OCI-LY3 (cell line): ENCODE measurements around the gene NTHL1.

Experiments used
- H2AFZ ChIP-seq: fragments of 200-600, 300-600 bp; shearing (Covaris generic); 2 replicates; pipeline ENCODE4 v1.6.0; 2014; ENCODE audit warnings: antibody characterized with exemption, low read depth, low read length
- H3K27ac ChIP-seq: fragments of 200-600, 300-600 bp; sonication (generic); 2 replicates; pipeline ENCODE4 v1.5.1; 2014; ENCODE audit warnings: mild to moderate bottlenecking, low read length, moderate library complexity, mixed read lengths
- H3K27me3 ChIP-seq: fragments of 200-600, 300-600 bp; sonication (generic); 2 replicates; pipeline ENCODE4 v1.6.1; 2014; ENCODE audit warnings: low read depth, low read length, mixed read lengths
- H3K36me3 ChIP-seq: fragments of 200-600, 300-600 bp; sonication (generic); replicated peaks from 2 replicates; pipeline ENCODE3; 2014; ENCODE audit warnings: low read depth, low read length, mixed read lengths
- H3K4me1 ChIP-seq: fragments of 300-600, 200-600 bp; sonication (generic); 2 replicates; pipeline ENCODE4 v1.6.1; 2014; ENCODE audit warnings: low read length, mixed read lengths
- H3K4me2 ChIP-seq: fragments of 200-600, 300-600 bp; sonication (generic); 2 replicates; pipeline ENCODE4 v1.6.1; 2014; ENCODE audit warnings: low read length, mixed read lengths
- H3K4me3 ChIP-seq: fragments of 300-600, 200-600 bp; sonication (generic); 2 replicates; pipeline ENCODE4 v1.5.1; 2014; ENCODE audit warnings: antibody characterized with exemption, mild to moderate bottlenecking, low read length, moderate library complexity
- H3K79me2 ChIP-seq: fragments of 300-600, 200-600 bp; shearing (Covaris generic); 2 replicates; pipeline ENCODE4 v1.6.1; 2014; ENCODE audit warnings: mild to moderate bottlenecking, low read length, mixed read lengths
- H3K9ac ChIP-seq: fragments of 300-600, 200-600 bp; shearing (Covaris generic); 2 replicates; pipeline ENCODE4 v1.6.0; 2014; ENCODE audit warnings: mild to moderate bottlenecking, low read length, moderate library complexity
- H3K9me3 ChIP-seq: fragments of 200-600, 300-600 bp; shearing (Covaris generic); 2 replicates; pipeline ENCODE4 v1.6.1; 2014; ENCODE audit warnings: low read length, mixed read lengths; ENCODE audit not compliant: insufficient read depth
- H4K20me1 ChIP-seq: fragments of 200-600, 300-600 bp; sonication (generic); 2 replicates; pipeline ENCODE4 v1.6.1; 2016; ENCODE audit warnings: low read length, mixed read lengths; ENCODE audit not compliant: insufficient read depth
- EZH2phosphoT487 ChIP-seq: fragments of 200-600 bp; shearing (Covaris generic); IDR thresholded peaks from 2 replicates; pipeline ENCODE4 v1.6.1; 2018; ENCODE audit warnings: antibody characterized with exemption, mixed run types, low read depth
- TF ChIP-seq, protein P1 (sequence below): fragments of 200-600, 300-600 bp; sonication (generic); IDR thresholded peaks from 2 replicates; pipeline ENCODE4 v1.5.1; 2014; ENCODE audit warnings: antibody characterized with exemption, low read length, low read depth

Gene NTHL1

DNA sequence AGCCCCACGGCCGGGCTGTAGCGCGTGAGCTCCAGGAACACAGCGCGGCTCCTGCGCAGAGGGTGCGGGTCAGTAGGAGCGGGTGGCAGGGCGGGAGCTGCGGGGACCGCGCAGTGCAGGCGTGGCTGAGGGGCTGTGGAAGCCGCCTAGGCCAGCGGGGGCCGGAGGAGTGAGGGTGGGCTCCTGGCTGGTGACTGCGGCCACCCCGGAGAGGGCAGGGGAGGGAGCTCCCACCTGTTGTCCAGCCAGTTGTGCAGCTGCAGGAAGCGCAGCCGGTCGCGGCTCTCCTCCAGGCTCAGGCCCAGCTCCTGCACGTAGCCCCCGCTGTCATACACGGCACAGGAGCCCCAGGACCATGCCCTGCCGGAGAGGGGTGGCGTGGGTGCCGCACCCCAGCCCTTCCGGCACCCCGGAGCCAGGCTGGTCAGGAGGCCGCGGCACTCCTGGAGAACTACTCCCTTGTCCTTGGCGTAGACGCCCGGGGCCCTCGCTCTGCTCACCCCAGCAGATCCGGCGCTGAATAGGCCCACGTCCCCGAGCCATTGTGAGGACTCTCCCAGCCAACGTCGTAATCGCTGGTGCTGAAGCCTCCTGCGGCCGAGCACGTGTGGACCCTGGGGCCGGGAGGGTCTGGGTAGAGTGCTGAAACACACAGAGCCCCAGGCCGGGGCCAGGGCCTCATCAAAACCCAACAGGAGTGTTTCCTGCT lies 44.1 kb upstream of the NTHL1 start:
- Histone ChIP-seq H3K36me3 (peaks cover 4% of the 10 kb centered on the region), H3K27ac (no peak overlapping the region), H3K4me1 (no peaks in the 10 kb centered on the region), H2AFZ (no peak overlapping the region), H4K20me1 (no peaks in the 10 kb centered on the region), H3K27me3 (no peaks in the 10 kb centered on the region), H3K9ac (no peak overlapping the region), H3K79me2 (no peaks in the 10 kb centered on the region), H3K4me3 (no peak overlapping the region), H3K4me2 (no peak overlapping the region), H3K9me3 (no peaks in the 10 kb centered on the region)
- TF ChIP-seq, protein P1, sequence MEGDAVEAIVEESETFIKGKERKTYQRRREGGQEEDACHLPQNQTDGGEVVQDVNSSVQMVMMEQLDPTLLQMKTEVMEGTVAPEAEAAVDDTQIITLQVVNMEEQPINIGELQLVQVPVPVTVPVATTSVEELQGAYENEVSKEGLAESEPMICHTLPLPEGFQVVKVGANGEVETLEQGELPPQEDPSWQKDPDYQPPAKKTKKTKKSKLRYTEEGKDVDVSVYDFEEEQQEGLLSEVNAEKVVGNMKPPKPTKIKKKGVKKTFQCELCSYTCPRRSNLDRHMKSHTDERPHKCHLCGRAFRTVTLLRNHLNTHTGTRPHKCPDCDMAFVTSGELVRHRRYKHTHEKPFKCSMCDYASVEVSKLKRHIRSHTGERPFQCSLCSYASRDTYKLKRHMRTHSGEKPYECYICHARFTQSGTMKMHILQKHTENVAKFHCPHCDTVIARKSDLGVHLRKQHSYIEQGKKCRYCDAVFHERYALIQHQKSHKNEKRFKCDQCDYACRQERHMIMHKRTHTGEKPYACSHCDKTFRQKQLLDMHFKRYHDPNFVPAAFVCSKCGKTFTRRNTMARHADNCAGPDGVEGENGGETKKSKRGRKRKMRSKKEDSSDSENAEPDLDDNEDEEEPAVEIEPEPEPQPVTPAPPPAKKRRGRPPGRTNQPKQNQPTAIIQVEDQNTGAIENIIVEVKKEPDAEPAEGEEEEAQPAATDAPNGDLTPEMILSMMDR, result no peak

DNA sequence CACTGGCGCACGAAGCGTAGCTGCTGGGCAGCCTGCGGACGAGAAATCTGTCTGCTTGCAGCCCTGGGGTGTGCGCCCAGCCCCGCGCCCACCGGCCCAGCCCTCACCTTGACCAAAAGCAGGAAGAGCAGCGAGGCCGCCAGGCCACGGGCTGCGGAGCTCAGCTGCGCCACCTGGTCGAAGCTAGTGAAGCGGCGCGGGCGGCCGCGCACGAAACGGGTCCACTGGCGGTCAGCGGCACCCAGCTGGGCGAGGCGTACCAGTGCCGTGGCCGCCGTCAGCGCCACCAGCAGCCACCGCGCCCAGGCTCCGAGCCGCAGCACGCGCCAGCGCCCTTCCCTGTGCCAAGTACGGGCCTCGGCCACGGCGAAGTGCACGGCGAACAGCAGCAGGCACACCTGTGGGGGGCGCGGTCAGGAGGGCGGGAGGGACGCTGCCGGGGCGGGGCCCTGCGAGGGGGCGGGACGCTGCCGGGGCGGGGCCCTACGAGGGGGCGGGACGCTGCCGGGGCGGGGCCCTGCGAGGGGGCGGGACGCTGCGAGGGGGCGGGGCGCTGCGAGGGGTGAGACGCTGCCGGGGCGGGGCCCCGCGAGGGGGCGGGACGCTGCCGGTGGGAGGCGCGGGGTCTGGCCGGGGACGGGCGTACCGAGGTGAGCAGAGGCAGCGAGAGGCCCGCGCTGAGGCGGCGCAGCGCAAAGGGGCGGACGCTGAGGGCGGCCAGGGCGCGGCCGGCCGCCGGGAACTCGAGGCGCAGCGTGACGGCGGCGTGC lies 43.3 kb upstream of the NTHL1 start:
- no peak overlapping the region for H3K4me2 ChIP-seq
- no peak overlapping the region for H3K27ac ChIP-seq

DNA sequence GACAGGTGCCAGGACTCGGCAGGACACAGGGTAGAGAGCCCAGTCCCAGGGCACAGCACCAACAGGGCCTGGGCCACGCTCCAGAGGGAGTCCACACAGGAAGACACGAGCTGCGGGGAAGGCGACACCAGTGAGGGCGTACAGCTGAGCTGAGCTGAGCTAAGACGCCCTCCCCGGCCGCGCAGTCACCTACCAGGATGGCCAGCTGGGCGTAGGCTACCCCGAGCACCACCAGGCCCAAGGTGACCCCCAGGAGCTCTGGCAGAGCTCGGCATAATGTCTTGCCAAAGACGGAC lies 42.8 kb upstream of the NTHL1 start:
- no peak for TF ChIP-seq EZH2phosphoT487
- TF ChIP-seq, protein P1, result no peak
- no peak overlapping the region for H2AFZ ChIP-seq
- peaks cover 4% of the 10 kb centered on the region for H3K36me3 ChIP-seq
- no peaks in the 10 kb centered on the region for H3K9me3 ChIP-seq
- H3K27me3 ChIP-seq, result no peaks in the 10 kb centered on the region
- no peaks in the 10 kb centered on the region for H3K4me1 ChIP-seq
- no peak overlapping the region for H3K27ac ChIP-seq
- H4K20me1 ChIP-seq, result no peaks in the 10 kb centered on the region
- no peak overlapping the region for H3K4me3 ChIP-seq
- no peak overlapping the region for H3K9ac ChIP-seq
- no peak overlapping the region for H3K4me2 ChIP-seq
- H3K79me2 ChIP-seq, result no peaks in the 10 kb centered on the region

More for the DNA sequence above, 43.3 kb upstream of the NTHL1 start:
- H2AFZ ChIP-seq, result no peak overlapping the region
- no peaks in the 10 kb centered on the region for H3K4me1 ChIP-seq
- H3K4me3 ChIP-seq, result no peak overlapping the region
- no peaks in the 10 kb centered on the region for H3K9me3 ChIP-seq
- H4K20me1 ChIP-seq, result no peaks in the 10 kb centered on the region
- no peaks in the 10 kb centered on the region for H3K79me2 ChIP-seq
- no peak overlapping the region for H3K9ac ChIP-seq
- H3K36me3 ChIP-seq, result peaks cover 4% of the 10 kb centered on the region
- TF ChIP-seq, protein P1, result no peak
- TF ChIP-seq EZH2phosphoT487, result no peak
- H3K27me3 ChIP-seq, result no peaks in the 10 kb centered on the region

DNA sequence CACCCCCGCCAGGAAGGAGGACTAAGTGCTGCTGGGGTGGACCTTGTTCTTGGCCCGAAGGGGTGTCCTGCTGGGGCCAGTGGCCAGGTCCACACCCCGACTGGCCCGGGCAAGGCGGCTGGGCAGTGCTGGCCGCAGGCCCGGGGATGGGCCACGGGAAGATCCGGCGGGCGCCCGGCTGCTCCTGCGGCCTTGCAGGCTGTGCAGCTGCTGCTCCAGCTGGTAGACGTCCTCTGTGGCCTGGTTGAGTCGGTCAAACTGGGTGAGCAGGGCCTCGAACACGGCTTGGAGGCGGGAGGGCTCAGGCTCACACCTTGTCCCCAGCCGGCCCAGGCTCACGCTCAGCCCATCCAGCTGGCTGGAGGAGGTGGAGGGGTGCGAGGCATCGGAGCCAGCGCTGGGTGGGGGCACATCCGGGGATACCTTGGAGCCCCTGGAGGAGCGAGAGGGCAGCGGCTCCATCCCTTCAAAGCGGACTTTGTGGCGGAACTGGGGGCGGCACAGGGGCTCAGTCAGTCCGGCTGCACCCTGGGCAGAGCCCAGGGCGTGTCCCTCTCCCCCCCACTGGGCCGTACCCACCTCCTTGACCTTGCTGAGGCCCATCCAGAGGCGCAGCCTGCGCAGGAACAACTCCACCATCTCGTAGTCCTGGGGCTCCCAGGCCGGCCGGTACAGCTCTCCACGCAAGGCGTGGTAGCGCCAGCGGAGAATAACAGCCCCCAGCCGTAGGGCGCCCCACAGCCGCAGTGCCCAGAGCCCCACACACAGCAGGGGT lies 42.3 kb upstream of the NTHL1 start:
- H3K4me2 ChIP-seq, result no peak overlapping the region
- no peak overlapping the region for H2AFZ ChIP-seq
- no peaks in the 10 kb centered on the region for H4K20me1 ChIP-seq
- H3K9me3 ChIP-seq, result no peaks in the 10 kb centered on the region
- TF ChIP-seq, protein P1, result no peak
- TF ChIP-seq EZH2phosphoT487, result no peak
- H3K4me3 ChIP-seq, result no peak overlapping the region
- H3K9ac ChIP-seq, result no peak overlapping the region
- H3K27ac ChIP-seq, result no peak overlapping the region
- no peaks in the 10 kb centered on the region for H3K27me3 ChIP-seq
- H3K79me2 ChIP-seq, result no peaks in the 10 kb centered on the region
- peaks cover 4% of the 10 kb centered on the region for H3K36me3 ChIP-seq
- no peaks in the 10 kb centered on the region for H3K4me1 ChIP-seq
